Suprapubic skin (tissue), 3 donors: ENCODE measurements around the gene PALM2AKAP2.

Source experiments
- POLR2AphosphoS5 ChIP-seq, 3 donors: sonication (generic); formaldehyde crosslinking; IDR thresholded peaks; one replicate each; pipeline ENCODE4 v1.6.1; 2017; ENCODE audit warnings: antibody characterized with exemption in 3 of 3
- TF ChIP-seq, protein P1 (sequence below), 2 donors: fragments of 200-600 bp in 1 of 2; fragments of 450-650 bp in 1 of 2; sonication (generic) in 1 of 2; IDR thresholded peaks; one replicate each; pipeline ENCODE4 v1.5.1; 2016 to 2019; ENCODE audit warnings: antibody characterized with exemption in 2 of 2, mild to moderate bottlenecking in 1 of 2, moderate library complexity in 1 of 2

DNA sequence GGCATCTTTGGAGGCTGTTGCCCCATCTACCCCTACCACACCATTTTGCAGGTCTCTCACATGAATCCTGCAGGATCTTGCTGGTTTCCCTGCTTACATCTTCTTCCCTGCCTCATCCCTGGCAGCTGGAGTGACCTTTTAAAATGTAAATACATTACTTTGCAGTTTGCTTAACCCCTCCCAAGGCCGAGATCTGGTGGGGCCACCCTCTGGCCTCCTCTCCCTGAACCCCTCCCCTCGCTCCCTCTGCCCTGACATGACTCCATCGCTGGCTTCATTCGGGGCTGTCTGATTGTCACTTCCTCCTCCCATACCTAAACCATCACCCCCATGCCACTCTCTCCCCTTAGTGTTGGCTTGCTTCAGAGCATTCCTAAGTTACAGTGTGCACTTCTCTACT, 12.6 kb upstream of the PALM2AKAP2 start:
- no peak for TF ChIP-seq POLR2AphosphoS5 (IDR thresholded peaks at IDR 0.05)
- TF ChIP-seq, protein P1, sequence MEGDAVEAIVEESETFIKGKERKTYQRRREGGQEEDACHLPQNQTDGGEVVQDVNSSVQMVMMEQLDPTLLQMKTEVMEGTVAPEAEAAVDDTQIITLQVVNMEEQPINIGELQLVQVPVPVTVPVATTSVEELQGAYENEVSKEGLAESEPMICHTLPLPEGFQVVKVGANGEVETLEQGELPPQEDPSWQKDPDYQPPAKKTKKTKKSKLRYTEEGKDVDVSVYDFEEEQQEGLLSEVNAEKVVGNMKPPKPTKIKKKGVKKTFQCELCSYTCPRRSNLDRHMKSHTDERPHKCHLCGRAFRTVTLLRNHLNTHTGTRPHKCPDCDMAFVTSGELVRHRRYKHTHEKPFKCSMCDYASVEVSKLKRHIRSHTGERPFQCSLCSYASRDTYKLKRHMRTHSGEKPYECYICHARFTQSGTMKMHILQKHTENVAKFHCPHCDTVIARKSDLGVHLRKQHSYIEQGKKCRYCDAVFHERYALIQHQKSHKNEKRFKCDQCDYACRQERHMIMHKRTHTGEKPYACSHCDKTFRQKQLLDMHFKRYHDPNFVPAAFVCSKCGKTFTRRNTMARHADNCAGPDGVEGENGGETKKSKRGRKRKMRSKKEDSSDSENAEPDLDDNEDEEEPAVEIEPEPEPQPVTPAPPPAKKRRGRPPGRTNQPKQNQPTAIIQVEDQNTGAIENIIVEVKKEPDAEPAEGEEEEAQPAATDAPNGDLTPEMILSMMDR (IDR thresholded peaks at IDR 0.05): no peak
